HG03103 (cell line): ENCODE measurements around the gene PAFAH2.
"Not testable (repeated sequence)": the region's sequence is repeated elsewhere in the genome, so short reads cannot be mapped to it uniquely, and the experiment has no call there.

Experiments used
- ATAC-seq: cut with Tn5 transposase; IDR thresholded peaks from one replicate; pipeline ENCODE4 v1.9.1; 2021; ENCODE audit warnings: low read depth; ENCODE audit not compliant: unreplicated experiment

Gene PAFAH2

DNA sequence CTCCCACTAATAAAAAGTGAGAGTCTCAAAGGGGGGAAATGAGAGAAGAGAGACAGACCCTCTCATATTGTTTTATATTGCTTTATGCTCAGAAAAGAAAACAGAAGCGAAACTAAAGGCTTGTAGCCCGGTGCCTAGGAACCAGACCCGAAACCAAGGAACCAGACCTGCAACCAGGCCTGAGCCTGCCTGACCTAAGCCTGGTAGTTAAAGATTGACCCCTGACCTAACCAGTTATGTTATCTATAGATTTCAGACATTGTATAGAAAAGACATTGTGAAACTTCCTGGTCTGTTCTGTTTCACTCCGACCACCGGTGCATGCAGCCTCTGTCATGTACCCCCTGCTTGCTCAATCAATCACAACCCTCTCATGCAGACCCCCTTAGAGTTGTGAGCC lies 54.4 kb downstream of the PAFAH2 start:
- ATAC-seq: not testable (repeated sequence)

DNA sequence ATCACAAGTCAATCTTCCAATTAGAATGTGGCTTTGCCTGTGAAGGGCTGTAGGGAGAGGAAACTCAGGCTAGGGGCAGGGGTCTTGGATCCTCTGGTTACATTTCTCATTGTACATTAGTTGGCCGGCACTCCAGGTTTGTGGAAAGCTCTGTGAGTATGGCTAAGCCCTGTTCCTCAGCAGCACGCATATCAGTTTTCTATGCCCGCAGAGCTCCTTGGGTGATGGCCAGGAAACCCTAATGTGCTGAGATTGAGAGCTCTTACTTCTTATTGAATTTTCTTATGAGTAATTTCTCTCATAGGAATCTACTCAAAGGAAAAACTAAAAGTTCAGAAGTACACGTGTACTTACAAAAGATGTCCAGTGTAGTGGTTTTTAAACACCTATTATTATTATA lies 60.9 kb downstream of the PAFAH2 start:
- ATAC-seq: no peak

DNA sequence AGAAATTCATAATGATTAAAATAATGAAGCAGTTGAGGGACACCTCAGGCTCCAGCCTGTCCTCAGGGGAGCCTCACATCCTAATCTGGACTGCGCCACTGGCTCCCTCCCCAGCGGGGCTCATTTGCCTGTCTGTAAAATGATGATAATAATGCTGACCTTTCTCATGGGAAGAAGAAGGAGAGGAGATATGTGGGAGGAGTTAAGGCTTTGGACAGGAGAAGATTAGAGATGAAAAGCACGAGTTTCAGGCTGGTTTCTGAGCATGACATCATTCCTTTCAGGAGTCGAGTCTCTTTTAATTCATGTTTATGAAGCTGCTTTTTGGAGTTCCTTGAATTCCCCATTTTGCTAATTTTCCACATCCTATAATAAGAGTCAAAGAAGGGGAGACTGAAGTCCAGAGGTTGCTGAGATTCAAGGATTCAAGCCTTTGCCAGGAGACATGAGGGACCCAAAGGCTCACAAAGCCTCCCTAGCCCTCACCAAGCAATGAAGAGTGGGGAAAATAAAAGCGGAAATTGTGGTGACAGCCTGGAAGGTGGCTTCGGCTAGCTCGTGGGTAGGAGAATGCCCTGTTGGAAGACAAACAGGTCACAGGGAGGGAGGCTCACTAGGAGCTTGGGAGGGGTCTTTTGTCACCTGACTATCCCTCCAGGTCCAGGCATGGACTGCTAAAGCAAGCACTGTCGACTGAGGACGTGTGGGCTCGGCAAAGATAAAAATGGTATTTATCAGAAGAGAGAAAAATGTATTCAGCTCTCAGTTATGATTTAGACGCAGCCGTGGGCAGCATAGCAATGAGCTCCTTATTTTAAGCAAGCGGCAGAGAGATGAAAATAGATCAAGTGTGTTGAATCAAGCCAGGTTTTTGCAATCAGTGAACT lies 64.1 kb downstream of the PAFAH2 start:
- no peak for ATAC-seq

DNA sequence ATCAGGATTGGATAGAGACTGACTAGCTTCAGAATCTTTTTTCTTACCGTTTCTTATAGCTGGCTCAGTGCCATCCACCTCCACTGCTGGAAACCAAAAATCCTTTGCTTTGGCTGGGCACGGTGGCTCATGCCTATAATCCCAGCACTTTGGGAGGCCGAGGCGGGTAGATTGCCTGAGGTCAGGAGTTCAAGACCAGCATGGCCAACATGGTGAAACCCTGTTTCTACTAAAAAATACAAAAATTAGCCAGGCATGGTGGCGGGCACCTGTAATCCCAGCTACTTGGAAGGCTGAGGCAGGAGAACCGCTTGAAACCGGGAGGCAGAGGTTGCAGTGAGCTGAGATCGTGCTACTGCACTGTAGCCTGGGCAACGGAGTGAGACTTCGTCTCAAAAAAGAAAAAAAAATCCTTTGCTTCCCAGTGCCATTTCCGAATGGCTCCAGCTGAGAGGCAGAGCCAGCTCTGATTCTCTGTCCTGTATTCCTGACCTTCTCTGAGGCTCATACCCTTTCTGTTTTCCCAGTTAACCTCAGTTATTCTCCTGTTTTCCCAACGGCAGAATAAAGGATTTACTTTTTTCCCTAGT lies 65.0 kb downstream of the PAFAH2 start:
- not testable (repeated sequence) for ATAC-seq

DNA sequence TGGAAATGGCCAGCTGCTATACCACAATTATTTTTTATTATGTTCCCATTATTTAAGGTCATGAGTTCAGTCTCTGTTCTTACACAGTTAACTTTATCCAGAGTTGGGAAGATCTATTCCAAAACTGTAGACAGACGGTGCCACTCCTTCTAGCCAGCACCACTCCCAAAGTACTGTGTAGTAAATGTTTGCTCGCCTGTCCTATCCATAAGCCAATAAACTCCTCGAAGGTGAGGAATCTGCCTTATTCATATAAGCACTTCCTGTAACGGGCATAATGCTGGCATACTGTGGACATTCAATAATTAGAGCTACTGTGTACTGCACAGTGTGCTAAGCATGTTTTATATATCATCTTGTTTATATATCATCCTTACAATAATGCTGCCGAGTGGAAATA lies 65.5 kb downstream of the PAFAH2 start:
- no peak for ATAC-seq

DNA sequence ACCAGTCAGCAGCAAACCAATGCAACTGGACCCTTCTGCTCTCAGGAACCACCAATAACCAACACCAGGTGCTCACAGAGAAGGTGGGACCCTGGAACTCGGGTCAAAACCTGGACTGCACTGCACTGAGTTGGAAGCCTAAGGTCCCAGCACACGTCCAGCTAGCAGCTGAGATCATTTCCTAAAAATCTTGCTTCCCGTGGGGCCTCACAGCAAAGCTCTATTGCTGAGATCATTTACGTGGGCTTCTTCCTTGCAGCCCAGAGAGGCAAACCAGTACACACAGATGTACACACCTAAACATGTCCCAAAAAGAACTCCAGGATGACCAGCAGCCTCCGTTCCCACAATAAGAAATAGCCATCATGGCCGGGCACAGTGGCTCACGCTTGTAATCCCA lies 68.8 kb downstream of the PAFAH2 start:
- ATAC-seq: no peak

DNA sequence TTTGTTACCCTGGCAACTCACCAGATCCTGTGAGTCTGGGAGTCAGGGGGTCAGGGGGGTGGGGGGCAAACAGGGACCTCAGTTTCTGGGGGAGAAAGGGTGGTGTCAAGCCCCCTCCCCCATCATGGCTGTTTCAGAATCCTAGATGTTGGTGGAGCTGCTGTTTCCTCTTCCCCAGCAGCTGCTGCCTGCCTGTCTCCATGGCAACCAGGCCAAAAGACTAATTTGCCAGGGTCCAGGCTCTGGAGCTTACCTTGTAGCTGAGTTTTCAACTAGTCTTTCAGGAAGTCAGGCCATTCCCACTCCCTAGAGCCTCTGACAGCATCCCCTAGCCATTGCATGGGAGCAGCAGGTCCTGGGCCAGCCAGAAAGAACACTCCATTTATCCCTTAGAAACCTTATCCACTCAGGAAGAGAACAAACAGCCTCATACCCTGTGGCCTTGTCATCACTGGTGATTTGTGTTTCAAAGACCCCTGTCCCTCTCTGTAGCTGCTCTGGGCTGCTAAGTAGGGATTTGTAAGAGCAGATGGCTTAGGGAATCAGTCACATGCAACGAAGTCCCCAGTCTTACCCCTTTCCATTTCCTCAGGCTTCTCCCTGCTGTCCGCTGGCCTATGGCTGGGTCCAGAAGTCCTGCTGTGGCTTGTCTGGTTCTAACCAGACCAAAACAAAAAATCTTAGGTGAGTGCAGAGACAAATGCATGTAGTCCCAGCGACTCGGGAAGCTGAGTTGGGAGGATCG lies 70.2 kb downstream of the PAFAH2 start:
- no peak for ATAC-seq

DNA sequence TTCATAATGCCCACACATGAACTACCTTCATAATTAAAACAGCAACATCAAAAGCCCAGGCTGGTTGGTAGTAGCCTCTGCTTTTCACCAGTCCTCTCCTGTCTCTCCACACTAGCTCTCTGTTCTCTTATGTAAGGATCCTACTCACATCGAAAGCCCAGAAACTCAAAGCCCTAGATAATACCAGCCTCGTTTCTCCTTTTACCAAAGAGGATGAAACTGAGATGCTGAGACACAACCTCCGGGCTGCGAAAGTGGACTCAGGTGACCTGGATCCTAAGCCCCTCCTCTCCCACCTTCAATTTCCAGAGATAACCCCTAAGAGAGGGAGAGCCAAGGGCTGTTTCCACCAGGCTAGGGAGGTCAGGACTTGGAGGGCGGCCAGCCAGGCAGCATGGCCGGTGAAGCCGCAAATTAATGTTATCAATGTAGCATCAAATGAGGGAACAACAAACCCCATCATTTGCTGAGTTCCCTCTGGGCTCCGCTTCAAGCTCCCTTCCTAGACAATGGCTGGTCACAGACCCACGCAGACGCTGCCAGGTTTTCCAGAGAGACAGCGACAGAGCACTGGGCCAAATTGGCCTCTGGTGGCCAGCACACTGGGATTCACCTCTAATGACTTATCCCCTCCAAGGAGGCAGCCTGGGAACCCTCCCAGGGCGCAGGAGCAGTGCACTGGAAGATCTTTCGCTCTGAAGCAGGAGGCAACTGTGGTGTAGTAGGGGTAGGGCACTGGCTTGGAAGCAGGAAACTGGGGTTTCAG lies 70.9 kb downstream of the PAFAH2 start:
- ATAC-seq: no peak

DNA sequence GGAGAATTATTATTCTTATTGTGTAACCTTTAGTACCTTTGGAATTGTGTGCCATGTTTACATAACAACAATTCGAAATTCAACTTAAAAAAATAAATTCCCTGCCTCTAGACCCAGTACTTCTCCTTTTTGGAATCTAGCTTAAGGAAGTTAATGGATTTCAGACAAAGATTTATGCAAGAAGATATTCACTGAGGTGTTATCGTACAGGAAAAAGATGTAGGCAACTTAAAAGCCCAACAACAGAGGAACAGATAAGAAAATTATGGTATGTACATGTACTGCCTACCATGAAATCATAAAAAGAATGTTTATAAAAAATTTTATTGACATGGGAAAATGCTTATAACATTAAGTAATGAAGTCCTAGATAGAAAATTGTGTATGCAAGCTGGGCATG lies 73.4 kb downstream of the PAFAH2 start:
- no peak for ATAC-seq

DNA sequence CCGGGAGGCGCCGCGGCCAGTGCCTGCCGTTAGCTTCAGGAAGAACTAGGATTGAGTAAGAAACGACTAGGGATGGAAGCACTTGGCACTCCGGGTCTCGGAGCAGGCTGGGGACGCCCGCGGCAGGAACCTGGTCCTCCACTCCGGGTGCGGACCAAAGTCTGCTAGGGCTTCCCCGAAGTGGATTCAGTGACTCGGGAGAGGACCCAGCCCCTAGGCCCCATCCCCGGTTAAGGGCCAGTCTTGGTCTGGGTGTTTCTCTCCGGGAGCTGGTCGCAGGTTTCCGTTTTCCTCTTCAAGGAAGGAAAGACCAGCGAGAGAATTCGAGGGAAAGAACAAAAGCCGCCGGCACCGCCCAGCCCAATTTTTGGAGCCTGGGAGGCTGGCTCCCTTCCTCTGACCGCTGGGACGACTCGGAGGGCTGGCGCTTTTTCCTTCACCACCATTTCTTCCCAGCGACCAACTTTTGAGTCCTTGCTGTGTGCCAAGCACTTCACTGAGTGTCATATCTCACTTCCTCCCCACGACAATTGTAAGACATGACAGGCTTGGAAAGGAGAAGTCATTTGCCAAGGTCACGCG lies 74.8 kb downstream of the PAFAH2 start:
- no peak for ATAC-seq

DNA sequence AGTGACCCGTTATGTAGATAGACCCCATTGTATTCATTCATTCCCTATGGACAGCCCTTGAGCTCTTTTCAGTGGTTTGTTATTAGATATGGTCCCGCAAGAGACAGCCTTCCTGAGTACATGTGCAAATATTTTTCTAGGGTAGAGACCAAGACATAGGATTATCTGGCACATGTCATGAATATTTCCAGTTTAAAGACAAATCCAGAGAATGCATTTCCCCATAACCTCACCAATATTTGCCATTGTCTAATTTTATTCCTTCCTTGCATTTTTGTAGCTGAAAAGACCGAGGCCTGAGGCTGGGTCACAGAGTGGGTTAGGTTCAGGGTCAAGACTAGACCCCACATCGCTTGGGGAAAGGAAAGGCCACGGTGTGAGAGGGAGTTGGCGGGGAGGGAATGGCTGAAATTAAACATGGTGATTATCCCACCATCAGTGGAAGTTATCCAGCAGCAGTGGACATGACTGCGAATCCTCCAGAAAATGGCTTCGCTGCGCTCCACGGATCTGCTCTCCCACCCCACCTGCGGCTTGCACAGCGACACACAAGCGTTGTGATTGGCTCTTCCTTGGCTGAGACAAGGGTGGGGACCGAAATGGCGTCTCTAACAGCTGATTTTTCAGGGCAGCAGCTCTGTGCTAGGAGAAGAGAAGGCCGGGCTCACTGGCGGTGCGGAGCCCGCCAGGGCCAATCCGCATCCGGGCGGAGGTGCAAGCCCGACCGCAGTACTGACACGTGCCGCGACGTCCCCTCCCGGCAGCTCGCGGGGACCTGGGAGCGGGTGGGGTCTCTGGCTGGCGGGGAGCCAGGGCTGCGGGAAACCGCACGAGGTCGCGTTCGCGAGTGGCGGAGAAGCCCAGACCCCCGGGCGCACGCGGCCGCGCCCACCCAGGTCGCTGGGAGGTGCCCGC lies 75.5 kb downstream of the PAFAH2 start:
- ATAC-seq: no peak

DNA sequence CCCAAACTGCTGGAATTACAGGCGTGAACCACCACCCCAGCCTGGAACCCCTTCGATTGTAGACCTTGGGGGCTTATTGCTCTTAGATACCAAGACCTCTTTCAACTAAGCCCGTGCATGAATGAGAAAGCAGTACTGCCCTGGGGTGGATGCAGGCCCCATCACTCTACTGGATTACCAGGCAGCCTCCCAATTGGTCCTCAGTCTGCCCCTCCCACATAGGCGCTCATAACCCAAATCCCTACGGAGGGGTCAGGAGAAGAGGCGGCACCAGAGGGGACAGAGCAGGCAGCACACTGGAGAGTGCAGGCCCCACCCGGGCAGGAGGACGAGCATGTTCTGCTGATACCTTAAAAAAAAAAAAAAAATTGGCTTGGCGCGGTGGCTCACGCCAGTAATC lies 79.2 kb downstream of the PAFAH2 start:
- no peak for ATAC-seq

DNA sequence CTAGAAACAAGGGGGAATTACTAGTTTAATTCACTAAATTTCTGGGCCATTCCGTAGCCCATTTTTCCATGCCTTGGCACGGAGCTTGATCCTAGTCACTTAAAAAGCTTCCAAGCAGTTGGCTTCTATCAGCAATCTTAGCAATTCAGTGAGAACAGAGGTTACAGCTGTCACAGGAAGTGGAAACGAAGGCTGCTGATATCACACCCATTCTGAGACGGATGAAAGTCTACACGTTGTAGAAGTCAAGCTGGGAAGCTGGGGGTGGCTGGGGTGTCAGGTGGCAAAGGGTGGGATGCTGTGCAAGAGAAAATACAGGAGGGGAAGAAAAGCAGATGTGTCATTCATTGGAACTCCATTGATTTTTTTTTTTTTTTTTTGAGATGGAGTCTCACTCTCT lies 79.9 kb downstream of the PAFAH2 start:
- ATAC-seq: no peak

DNA sequence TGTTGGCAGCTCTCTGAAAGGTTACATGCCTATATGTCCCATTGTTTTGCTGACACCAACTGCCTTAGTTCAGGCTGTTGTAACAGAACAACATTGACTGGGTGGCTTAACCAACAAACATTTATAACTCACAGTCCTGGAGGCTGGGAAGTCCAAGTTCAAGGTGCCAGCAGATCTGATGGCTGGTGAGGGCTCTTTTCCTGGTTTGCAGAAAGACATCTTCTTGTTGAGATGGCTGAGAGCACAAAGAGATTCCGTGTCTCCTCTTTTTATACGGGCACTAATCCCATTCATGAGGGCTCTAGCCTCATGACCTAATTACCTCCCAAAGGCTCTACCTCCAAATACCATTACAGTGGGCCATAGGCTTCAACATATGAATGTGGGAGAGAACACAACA lies 81.4 kb downstream of the PAFAH2 start:
- no peak for ATAC-seq

DNA sequence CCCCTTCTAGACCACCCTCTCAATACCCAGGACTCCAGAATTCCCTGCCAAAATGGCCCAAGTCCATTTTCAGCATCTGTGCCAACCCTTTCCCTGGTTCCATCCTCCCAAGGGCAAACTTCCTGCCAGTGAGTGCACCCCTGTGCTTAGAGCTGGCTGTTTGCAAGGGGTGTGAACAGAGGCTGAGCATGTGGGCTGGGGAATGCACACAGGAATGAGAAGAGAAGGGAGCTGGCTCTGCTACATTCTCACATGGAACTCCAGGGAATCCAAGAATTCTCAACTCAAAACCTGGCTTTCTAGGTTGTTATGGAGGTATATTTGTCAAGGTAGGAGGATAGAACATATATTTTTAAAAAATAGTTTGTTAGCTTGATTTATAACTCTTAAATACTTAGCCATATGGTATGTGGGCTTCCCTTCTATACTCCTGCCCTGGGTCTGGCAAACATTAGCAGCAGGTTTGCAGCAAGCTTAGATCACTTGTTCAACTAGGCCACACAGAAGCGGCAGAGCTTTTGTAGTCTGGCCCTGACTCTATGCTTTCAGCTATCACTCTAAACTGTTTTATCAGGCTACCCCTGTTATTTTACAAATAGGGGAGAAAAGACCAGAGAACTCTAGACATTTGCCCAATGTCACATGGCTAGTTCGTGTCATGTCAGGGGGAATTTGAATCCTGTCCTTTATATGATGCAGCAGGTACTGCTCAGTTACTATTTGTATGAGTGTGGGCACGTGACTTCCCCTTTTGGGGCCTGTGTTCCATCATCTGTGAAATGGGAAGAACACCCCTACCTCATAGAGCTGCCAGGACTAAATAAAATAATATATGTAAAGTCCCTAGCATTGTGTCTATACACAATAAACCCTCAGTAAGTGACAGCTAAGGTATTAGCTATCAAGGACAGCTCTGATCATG lies 83.5 kb downstream of the PAFAH2 start:
- ATAC-seq: no peak

DNA sequence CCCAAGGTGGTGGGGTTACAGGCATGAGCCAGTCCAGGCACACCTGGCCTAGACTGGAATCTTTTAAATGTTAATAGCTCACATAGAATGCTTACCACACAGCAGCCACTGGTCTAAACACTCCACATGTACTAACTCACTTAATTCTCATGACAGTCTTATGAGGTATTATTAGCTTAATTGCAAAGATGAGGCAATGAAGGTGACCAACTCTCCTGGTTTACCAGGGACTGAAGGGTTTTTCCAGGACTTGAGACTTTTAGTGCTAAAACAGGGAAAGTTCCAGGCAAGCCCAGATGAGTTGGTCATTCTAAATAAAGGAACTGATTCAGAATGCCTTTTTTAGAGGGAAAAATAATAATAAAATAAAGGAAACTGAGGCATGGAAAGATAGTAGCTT lies 84.7 kb downstream of the PAFAH2 start:
- ATAC-seq: no peak

DNA sequence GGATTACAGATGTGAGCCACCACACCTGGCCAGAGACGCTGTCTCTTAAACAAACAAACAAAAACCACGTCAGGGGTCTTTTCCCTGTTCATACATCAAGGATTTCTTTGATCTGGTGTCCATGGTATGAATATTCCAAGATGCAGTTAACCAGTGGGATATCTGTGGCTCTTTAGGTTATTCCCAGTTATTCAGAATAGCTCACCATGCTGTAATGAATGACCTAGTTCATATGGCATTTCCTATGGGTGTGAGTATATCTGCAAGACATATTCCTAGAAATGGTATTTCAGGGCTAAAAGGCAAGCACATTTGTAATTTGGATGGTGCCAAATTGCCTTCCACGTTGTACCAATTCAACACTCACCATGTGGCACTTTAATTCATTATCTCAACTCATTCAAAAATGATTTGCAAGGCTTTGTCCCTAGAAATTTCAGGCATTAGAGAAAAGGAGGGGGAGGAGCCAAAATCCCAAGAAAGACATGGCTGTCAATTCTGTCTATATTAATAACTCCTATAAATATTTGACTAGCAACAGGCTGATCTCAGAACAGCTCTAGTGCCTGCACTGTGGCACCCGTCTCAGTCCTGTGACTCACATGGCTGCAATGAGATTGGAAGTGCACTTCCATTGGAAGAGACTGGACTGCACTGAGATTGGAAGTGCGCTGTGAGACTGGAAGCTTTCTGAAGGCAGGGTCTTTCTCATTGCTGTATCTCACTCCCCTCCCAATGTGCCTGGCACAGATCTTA lies 85.6 kb downstream of the PAFAH2 start:
- no peak for ATAC-seq

DNA sequence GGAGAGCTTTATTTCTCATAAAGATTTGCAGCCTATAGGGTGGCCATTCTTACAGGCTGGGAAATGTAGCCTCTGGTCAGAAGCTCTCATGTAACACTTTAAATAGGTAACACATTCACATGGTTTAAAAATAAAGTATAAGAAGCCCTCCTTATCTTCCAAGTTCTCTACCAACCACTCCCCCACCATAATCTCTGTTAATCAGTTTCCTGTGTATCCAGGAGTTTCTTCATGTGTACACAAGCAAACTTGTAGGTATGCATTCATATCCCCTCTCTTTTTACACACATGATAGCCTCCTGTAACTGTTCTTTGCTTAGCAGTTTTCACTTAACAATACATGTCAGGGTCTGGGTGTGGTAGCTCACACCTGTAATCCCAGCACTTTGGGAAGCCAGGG lies 86.7 kb downstream of the PAFAH2 start:
- ATAC-seq: no peak
